ENCODE data around the gene SLC13A3.

GRCh38 chr20:46572790-46573189 lies 78.5 kb downstream of the SLC13A3 start:
- no peak for TF ChIP-seq CTCF (IDR thresholded peaks at IDR 0.05)
- TF ChIP-seq EZH2 (IDR thresholded peaks at IDR 0.05), result no peak

All from neural progenitor cell (in vitro differentiated cells).